GM18505 (cell line): ENCODE data around the gene NEURL3.
A peak's percentile ranks its signal among the peaks of the same experiment; 100 is the strongest.

Experiments used
- ATAC-seq: cut with Tn5 transposase; IDR thresholded peaks from one replicate; pipeline ENCODE4 v1.9.1; 2021; ENCODE audit not compliant: unreplicated experiment
- POLR2A ChIP-seq: IDR thresholded peaks from 4 replicates; pipeline ENCODE4 v1.6.1; 2011; ENCODE audit warnings: borderline replicate concordance; ENCODE audit not compliant: insufficient read depth, insufficient read length; ENCODE audit errors: extremely low read depth

Gene NEURL3

DNA sequence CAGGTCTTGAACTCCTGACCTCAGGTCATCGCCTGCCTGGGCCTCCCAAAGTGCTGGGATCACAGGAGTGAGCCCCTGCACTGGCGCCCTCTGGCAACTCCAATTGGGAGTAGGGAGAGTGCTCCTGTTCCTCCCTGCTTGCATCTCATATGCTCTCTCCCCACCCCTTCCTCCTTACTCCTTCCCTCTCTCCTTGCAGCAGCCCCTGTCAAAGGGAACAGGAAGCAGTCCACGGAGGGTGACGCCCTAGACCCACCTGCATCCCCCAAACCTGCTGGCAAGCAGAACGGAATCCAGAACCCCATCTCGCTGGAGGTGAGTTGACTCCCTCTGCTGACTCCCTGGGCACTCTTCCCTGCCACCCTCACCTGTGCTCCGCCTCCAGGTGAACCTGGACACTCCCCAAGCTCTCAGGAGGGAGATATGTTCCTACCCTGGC, 42.1 kb upstream of the NEURL3 start:
- ATAC-seq: no peak
- TF ChIP-seq POLR2A: no peak

DNA sequence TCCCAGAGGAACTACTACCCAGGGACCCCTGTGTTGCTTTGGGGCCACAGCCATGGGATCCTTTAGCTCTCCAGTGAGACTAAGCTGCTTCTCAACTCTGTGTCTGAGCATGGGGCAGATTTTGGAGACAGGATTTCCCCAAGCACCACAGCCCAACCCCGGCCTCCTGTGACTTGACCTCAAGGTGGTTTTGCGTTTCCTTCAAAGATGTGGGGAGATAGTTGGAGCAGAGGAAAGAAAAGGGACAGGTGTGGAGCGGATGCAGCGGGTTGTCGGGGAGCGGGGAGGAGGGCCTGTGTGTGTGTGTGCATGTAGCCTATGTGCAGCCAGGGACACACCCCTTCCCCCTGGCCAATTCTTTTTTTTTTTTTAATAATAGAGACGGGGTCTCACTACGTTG, 41.6 kb upstream of the NEURL3 start:
- no peak for ATAC-seq
- no peak for TF ChIP-seq POLR2A

- no peak for ATAC-seq
- no peak for TF ChIP-seq POLR2A
These were observed 41.2 kb upstream of the NEURL3 start for GRCh38 chr2:96546321-96546720.

DNA sequence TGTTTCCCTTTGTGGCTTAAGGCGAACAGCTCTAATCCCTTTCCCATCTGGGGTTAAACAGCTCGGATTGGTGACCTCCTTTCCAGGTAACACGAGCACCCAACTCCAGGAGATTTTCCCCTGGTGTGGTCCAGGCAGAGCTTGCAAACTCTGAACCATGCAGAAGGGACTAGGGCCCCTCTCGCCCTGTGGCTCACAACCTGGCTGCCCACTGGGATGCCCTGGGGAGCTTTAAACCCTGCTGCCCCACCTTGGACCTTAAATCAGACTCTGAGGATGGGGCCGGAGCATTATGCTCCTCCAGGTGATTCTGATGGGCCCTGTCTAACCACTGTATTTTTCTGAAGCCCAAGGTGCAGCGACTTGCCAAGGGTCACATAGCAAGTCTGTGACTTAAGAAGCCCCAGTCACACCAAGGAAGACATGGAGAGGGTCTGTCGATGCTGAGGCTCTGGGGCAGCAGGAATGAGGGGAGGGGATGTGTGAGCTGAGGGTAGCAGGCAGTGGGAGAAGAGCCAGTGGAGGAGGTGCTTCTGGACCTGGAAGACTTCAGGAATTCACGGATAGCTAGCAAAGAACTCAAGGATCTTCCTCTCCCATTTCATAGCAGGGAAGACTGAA, 37.3 kb upstream of the NEURL3 start:
- no peak for TF ChIP-seq POLR2A
- no peak for ATAC-seq

GRCh38 chr2:96541398-96542152, 36.4 kb upstream of the NEURL3 start:
- no peak for TF ChIP-seq POLR2A
- no peak for ATAC-seq

- no peak for TF ChIP-seq POLR2A
- ATAC-seq: no peak
These were observed 35.0 kb upstream of the NEURL3 start for GRCh38 chr2:96540136-96540535.

DNA sequence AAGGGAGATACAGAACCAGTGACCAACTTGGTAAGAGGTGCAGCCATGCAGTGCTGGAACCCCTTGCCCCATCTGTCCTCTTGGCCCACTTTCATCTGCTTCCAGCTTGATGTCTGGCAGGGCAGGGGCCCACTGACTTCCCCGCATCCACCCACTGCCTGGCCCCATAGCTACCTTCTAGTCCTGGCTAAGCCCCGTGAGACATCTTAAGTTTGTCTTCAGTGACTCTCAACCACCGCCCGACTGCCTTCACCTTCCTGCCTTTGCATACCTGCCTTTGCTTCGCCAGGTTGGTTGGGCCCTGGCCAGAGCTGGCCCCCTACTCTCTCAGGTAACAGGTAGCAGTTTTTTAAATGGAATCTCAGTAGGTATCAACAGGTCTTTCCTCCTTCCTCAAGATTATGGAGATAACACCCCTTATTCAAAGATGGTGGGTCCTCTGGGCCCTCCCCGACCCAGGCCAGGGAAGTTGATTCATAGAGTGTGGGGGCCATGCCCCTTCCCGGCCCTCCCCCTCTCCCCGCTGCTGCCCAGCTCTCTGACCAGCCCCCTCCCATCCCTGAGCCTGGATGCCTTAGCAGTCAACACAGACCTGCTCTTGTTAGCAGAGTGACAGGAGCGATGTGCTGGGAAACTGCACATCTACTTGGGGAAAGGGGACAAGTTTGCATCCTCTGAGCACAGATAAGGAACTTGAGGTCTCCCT, 34.2 kb upstream of the NEURL3 start:
- no peak for TF ChIP-seq POLR2A
- no peak for ATAC-seq

DNA sequence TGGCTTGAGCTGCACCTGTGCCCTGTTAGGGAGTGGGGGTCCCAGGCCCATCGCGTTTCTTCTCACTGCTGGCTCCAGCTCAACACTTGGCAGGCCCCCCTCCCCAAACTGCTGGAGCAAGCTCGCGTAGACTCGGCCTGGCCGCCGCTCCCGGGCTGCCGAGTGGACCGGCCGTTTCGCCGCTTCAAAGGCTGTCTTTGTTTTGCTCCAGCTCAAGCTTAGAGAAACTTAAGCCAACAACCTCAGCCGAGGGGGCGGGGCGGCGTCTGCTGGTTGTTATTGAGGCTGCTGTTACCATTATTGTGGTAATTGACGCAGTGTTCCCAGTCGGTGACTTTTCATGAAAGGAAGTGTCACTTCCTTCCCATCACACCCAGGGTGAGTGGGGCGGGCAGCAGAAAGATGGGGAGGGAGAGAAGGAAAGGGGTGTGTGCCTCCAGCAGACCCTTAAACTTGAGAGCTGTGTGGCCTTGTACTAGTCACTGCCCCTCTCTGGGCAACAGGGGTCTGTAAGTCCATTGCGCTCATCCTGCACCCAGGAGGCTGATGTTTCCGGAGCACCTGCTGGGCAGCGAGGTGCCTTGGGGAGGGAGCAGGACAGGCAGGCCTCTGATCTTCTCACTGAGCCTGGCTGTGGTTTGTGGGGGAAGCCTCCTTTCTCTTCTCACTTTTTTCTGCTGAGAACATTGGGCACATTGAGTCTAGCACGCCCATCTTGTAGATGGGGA, 33.5 kb upstream of the NEURL3 start:
- ATAC-seq: no peak
- no peak for TF ChIP-seq POLR2A

- peak; percentile 5 for ATAC-seq
- peak; percentile 46 for TF ChIP-seq POLR2A
These were observed 32.8 kb upstream of the NEURL3 start for GRCh38 chr2:96537734-96538486.

- TF ChIP-seq POLR2A: peak; percentile 49
- ATAC-seq: peak; percentile 48
These were observed 32.0 kb upstream of the NEURL3 start for GRCh38 chr2:96537066-96537733.

GRCh38 chr2:96536445-96537065, 31.4 kb upstream of the NEURL3 start, which contains the start of gene ARID5A:
ARID5A (plus strand) TSS chr2:96536752; CDS start chr2:96536827, 75 bp downstream.
- TF ChIP-seq POLR2A: peak; percentile 94
- ATAC-seq: peak; percentile 54

DNA sequence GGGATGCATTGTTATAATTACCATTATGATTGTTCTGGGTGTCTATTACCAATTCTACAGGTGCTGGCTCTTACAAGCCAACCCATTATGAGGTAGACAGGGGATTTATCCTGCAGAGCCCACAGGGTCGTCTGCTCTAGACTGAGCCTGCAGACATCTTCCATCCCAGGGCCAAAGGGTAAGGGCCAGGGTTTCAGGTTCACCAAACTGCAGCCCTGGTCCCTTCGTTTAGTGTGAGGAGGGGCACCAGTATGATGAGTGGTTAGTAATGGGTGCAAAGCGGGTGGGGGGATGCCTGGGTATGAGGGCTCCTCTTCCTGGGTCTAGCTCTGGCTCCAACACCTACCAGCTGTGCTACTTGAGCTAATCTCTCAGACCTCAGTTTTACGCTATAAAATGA, 30.2 kb upstream of the NEURL3 start:
- TF ChIP-seq POLR2A: no peak
- no peak for ATAC-seq

DNA sequence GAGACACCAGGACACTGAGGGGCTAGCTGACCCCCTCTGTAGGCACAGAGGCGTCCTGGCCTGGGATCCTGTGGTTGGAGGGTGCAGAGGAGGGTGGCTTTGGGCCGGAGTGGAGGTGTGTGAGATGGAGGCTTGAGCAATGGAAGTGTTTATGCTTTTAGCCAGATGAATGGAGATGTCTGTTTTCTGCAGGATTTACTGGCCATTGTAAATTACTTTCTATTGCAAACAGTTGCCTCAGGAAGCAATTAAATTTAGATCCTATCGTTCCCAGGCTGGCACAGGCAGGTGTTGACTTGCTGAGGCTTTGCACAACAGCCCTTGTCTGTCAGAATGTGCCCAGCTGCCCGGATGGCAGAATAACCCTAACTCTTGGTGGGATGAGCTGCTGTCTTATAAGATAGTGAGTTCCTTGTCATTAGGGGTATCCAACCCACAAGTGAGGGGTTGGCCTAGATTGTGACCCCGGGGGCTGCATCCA, 29.6 kb upstream of the NEURL3 start:
- TF ChIP-seq POLR2A: no peak
- no peak for ATAC-seq
